GM12864 (cell line): ENCODE data around the gene GRB14.
"Not testable (repeated sequence)": the region's sequence is repeated elsewhere in the genome, so short reads cannot be mapped to it uniquely, and the experiment has no call there.

Source experiments
- DNase-seq: peaks from one replicate; pipeline ENCODE4 v3.0.0-alpha.2; 2011; ENCODE audit warnings: low read depth
- H3K4me3 ChIP-seq: 2 replicates; pipeline ENCODE4 v1.5.1; 2011; ENCODE audit warnings: mild to moderate bottlenecking, low read depth, low read length, control low read depth
- TF ChIP-seq, protein P1 (sequence below): IDR thresholded peaks from 2 replicates; pipeline ENCODE4 v1.5.1; 2011; ENCODE audit warnings: low read depth, mild to moderate bottlenecking, moderate library complexity, low read length, control low read depth, inconsistent platforms; ENCODE audit errors: missing control alignments

Gene GRB14

DNA sequence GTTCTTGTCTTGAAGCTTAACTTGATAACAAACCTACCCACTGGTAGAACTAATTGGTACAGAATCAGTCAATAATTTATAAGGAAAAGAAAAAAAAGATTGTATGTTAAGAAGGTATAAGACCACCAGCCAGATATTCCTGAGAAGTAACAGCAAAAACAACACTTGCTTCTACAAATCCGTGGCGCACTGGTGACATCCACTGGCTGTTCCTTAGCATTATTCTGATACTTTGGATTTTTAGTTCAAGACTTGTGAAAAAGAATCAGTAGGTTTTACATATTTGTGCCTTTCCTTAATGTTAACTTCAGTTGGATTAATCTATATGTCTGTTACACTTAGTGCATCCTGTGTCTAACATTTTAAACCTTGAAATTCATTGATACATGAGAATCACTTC lies 141.8 kb downstream of the GRB14 start:
- DNase-seq = no peak
- TF ChIP-seq, protein P1, sequence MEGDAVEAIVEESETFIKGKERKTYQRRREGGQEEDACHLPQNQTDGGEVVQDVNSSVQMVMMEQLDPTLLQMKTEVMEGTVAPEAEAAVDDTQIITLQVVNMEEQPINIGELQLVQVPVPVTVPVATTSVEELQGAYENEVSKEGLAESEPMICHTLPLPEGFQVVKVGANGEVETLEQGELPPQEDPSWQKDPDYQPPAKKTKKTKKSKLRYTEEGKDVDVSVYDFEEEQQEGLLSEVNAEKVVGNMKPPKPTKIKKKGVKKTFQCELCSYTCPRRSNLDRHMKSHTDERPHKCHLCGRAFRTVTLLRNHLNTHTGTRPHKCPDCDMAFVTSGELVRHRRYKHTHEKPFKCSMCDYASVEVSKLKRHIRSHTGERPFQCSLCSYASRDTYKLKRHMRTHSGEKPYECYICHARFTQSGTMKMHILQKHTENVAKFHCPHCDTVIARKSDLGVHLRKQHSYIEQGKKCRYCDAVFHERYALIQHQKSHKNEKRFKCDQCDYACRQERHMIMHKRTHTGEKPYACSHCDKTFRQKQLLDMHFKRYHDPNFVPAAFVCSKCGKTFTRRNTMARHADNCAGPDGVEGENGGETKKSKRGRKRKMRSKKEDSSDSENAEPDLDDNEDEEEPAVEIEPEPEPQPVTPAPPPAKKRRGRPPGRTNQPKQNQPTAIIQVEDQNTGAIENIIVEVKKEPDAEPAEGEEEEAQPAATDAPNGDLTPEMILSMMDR = no peak
- H3K4me3 ChIP-seq = no peak overlapping the region

DNA sequence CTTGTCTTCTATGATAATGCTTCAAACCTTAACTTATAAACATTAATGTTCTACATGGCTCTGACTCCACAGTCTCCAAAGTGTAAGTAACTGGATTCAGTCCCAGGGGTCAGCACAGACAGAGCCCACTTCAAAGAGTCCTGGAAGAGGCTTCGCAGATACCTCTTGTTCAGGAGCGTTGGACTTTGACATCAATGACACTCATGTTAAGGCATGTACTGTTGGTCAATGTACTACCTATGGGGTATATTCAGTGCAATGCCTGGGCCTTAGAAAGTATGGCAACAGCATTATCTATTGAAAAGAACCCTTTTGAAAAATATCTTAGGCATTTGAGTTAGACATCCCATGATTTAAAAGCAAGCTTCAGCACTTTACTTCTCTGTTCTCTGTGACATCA lies 143.1 kb downstream of the GRB14 start:
- H3K4me3 ChIP-seq = no peak overlapping the region
- no peak for DNase-seq
- TF ChIP-seq, protein P1 = no peak

DNA sequence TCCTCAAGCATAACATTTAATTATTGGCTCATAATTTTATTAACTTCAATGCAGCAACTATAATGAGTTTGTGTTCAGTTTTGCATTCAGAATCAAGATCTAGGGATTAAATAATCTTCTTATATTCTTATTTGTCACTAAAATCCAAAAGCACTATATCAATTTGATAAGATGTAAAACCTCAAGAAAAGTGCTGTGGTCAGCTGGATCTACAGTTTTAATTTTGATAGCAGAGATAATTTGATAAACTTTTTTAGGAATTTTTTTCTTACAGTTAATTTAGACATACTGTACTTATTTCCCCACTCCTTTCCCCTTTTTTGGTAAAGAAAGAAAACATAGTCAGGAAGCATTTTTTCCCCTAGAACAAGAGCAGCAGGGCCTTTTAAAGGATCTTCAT lies 146.4 kb downstream of the GRB14 start:
- no peak for DNase-seq
- TF ChIP-seq, protein P1 = no peak
- H3K4me3 ChIP-seq = no peak overlapping the region

DNA sequence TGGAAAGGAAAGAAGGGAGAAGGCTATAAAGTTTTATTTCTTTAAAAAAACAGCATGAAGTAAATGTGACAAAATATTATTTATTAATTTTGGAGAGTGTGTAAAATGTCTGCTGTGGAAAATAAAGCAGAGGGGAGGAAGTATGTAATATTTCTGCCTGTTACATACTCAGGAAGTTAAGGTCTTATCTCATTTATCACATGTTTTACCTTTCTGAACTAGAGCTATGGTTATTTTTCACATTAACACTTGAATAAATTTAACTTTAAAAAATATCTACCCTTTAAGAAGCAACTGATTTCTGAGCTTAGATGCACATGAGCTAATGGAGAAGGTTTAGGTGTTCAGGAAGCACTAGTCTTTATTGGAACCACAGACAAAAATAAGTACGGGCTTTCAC lies 148.3 kb downstream of the GRB14 start:
- no peak overlapping the region for H3K4me3 ChIP-seq
- DNase-seq = no peak
- TF ChIP-seq, protein P1 = no peak

DNA sequence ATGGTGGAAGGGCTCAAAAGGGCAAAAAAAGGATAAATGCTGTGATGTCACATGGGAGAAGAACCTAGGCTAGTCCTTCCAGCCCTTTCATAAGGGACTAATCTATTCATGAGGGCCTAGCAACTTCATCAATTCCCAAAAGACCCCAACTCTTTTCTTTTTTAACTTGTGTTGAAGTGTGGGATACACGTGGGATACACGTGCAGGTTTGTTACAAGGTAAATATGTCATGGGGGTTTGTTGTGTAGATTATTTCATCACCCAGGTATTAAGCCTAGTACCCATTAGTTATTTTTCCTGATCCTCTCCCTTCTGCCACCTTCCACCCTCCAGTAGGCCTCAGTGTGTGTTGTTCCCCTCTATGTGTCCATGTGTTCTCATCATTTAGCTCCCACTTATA lies 156.2 kb downstream of the GRB14 start:
- not testable (repeated sequence) for DNase-seq, H3K4me3 ChIP-seq

DNA sequence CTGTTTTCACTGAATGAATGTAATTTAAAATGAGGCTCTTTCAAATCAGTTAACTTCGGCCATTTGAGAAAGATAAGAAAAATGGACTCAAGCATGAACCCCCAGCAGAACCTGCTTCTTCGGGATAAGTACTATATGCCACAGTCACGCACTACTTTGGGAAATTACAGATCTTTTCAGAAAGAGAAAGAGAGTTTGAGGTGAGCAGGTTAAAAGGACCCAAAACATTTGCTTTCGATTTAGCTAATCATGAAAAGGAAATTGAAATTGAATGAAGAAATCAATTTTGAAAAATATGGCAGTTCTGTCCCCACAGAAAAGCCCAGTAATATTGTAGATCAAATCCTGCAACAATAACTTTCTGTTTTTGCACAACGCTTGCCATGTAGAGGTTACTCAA lies 156.9 kb downstream of the GRB14 start:
- TF ChIP-seq, protein P1 = no peak
- DNase-seq = no peak
- no peak overlapping the region for H3K4me3 ChIP-seq

DNA sequence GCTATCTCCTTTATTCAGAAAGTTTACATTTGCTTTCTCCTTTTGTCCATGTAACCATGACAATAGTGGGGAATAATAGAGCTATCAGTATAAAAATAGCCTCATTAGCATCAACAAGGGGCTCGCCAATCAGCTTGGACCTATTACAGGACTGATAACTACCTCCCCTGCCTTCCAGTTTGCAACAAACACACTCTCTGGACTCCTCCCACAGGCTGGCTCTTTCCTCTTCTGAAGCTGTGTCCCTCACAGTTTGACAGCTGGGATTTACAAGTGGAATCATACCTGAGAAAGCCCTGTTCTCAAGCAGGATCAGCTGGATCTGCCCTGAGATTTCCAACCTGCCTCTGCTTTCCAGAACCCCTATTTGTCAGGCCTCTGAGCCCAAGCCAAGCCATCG lies 162.5 kb downstream of the GRB14 start:
- H3K4me3 ChIP-seq = no peak overlapping the region
- TF ChIP-seq, protein P1 = no peak
- DNase-seq = no peak

DNA sequence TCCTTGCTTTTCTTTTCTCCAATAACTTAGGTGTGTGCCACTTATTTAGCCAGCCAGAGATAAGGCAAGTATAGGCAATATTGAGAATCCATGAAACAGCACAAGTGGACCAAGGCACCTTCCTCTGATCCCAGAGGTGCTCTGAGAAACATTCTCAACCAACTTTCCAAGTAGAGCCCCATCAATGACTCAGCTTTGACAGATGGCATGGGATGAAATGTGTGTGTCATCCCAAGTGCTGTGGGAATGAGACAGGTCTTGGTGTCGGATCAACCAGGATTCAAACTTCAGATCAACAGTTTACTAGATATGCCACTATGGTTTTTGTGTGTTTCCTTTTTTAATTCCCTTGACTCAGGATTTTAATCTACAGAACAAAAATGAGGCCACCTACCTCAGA lies 164.0 kb downstream of the GRB14 start:
- H3K4me3 ChIP-seq = no peak overlapping the region
- TF ChIP-seq, protein P1 = no peak
- no peak for DNase-seq
